Stimulated activated CD8-positive, alpha-beta memory T cell treated with anti-CD3 and anti-CD28 coated beads, Interleukin-4, amount 100 ng/mL, for 1 hour (primary cell): ENCODE results near the gene ZCCHC9.
"Not testable (repeated sequence)": the region's sequence is repeated elsewhere in the genome, so short reads cannot be mapped to it uniquely, and the experiment has no call there.

Source experiments
- DNase-seq, 2 donors: peaks; one replicate each; pipeline ENCODE4 v3.0.0-alpha.2; 2020; ENCODE audit warnings: low read depth in 2 of 2, low spot score in 1 of 2

ZCCHC9 gene

GRCh38 chr5:81305785-81306184 lies 4.4 kb downstream of the ZCCHC9 start:
- DNase-seq: no peak

- DNase-seq: no peak
Observed at GRCh38 chr5:81308836-81309235, 7.4 kb downstream of the ZCCHC9 start.

- DNase-seq: no peak
Observed at GRCh38 chr5:81310402-81311063, 9.1 kb downstream of the ZCCHC9 start.

GRCh38 chr5:81313278-81313677 lies 11.9 kb downstream of the ZCCHC9 start:
- no peak for DNase-seq

- no peak for DNase-seq
Observed at GRCh38 chr5:81313686-81314085, 12.3 kb downstream of the ZCCHC9 start.

- DNase-seq: no peak
Observed at GRCh38 chr5:81314581-81314980, 13.2 kb downstream of the ZCCHC9 start.

GRCh38 chr5:81315336-81315735 lies 13.9 kb downstream of the ZCCHC9 start:
- no peak for DNase-seq

- DNase-seq: no peak
Observed at GRCh38 chr5:81315830-81316229, 14.4 kb downstream of the ZCCHC9 start.

- no peak for DNase-seq
Observed at GRCh38 chr5:81316571-81316970, 15.2 kb downstream of the ZCCHC9 start.

- no peak for DNase-seq
Observed at GRCh38 chr5:81317536-81317935, 16.1 kb downstream of the ZCCHC9 start.

GRCh38 chr5:81326554-81326953 lies 25.2 kb downstream of the ZCCHC9 start:
- DNase-seq: no peak

GRCh38 chr5:81334304-81335061 lies 33.1 kb downstream of the ZCCHC9 start:
- DNase-seq: no peak

GRCh38 chr5:81335946-81336345 lies 34.6 kb downstream of the ZCCHC9 start:
- DNase-seq: no peak

- no peak for DNase-seq
Observed at GRCh38 chr5:81336556-81336955, 35.2 kb downstream of the ZCCHC9 start.

GRCh38 chr5:81337803-81338202 lies 36.4 kb downstream of the ZCCHC9 start:
- DNase-seq: no peak

GRCh38 chr5:81338213-81338612 lies 36.8 kb downstream of the ZCCHC9 start:
- not testable (repeated sequence) for DNase-seq

GRCh38 chr5:81344736-81345135 lies 43.3 kb downstream of the ZCCHC9 start:
- no peak for DNase-seq

- DNase-seq: no peak
Observed at GRCh38 chr5:81345411-81346003, 44.1 kb downstream of the ZCCHC9 start.

GRCh38 chr5:81349161-81349560 lies 47.8 kb downstream of the ZCCHC9 start:
- no peak for DNase-seq

- no peak for DNase-seq
Observed at GRCh38 chr5:81350507-81350906, 49.1 kb downstream of the ZCCHC9 start.

GRCh38 chr5:81353189-81353588 lies 51.8 kb downstream of the ZCCHC9 start:
- no peak for DNase-seq

- DNase-seq: no peak
Observed at GRCh38 chr5:81354093-81354492, 52.7 kb downstream of the ZCCHC9 start.
